ENCODE measurements around the gene RHBDD1. TPM values are rescaled to one million over a fixed set of nuclear protein-coding genes. Genes with fewer than 3 reads are reported as not detected.

Gene RHBDD1
- polyA plus RNA-seq, 2 of the 4 experiments (the other 2 are of a cell fraction) = 8.3 to 46.9 TPM

GRCh38 chr2:226862623-226863022 is 26.8 kb downstream of the RHBDD1 start:
- POLR2A ChIA-PET = no interaction called here
- TF ChIP-seq MAFK (IDR thresholded peaks at IDR 0.05; ENCODE audit: partially characterized antibody) (no peak), TP53 (CRISPR knock-in tag; IDR thresholded peaks at IDR 0.05) (no peak), RNF2 (IDR thresholded peaks at IDR 0.05; ENCODE audit: borderline replicate concordance, low read depth) (no peak), NR3C1 (IDR thresholded peaks at IDR 0.05) (no peak)
- no peak overlapping the region for H3K4me2 ChIP-seq
- no peak for DNase-seq (ENCODE audit: low read depth in 1 of 2, low spot score in 1 of 2)
- no peak overlapping the region for H3K27ac ChIP-seq
- no peak for ATAC-seq
- CTCF ChIA-PET = interaction anchor here (0.7 to 1.5 kb wide), 2 partner anchors 15 to 46 kb away, joined by 3 to 6 read pairs; no protein-coding TSS in a partner anchor
- H3K4me1 ChIP-seq = no peaks in the 10 kb centered on the region
- no peak for FAIRE-seq
- no peaks in the 10 kb centered on the region for H3K9me3 ChIP-seq
- 79% methylated on average over 2 of the region's 2 CpGs for WGBS (ENCODE audit: missing lambda C conversion rate)
- H3K4me3 ChIP-seq = no peak overlapping the region

GRCh38 chr2:226865273-226865672 is 29.4 kb downstream of the RHBDD1 start:
- ChIA-PET CTCF (no interaction called here), POLR2A (no interaction called here)
- H3K4me2 ChIP-seq = no peak overlapping the region
- FAIRE-seq (no peak), DNase-seq (ENCODE audit: low read depth in 1 of 2, low spot score in 1 of 2) (no peak), ATAC-seq (no peak)
- TF ChIP-seq SMC3 (IDR thresholded peaks at IDR 0.05) = no peak
- H3K9me3 ChIP-seq = no peaks in the 10 kb centered on the region
- no peak overlapping the region for H3K4me3 ChIP-seq
- no peak overlapping the region for H3K27ac ChIP-seq
- 80% methylated on average over 1 of the region's 1 CpG for WGBS (ENCODE audit: missing lambda C conversion rate)
- no peaks in the 10 kb centered on the region for H3K4me1 ChIP-seq

DNA sequence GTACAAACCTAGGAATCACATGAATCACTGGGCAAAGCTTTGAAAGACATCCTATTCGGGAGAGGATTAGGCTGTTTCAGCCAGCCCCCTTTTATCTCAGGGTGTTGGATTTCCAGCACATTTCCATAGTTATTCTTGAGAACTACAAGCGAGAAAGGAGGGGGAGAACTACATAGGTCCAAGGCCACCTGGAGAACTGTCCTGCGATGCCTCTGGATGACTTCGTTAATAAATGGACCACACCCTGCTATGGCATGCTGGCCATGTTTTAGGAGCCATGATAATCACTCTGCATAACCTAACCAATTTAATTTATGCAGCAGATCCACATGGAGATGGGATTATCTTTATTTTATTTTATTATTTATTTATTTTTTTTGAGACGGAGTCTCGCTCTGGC is 29.9 kb downstream of the RHBDD1 start:
- no peak for ATAC-seq
- no peak overlapping the region for H3K4me2 ChIP-seq
- H3K4me3 ChIP-seq = no peak overlapping the region
- 94% methylated on average over 6 of the region's 6 CpGs for WGBS (ENCODE audit: missing lambda C conversion rate)
- H3K27ac ChIP-seq = no peak overlapping the region
- no peak for DNase-seq (ENCODE audit: low read depth in 1 of 2, low spot score in 1 of 2)
- ChIA-PET POLR2A (no interaction called here), CTCF (no interaction called here)
- H3K9me3 ChIP-seq = no peaks in the 10 kb centered on the region
- FAIRE-seq = no peak
- TF ChIP-seq TFCP2L1 (CRISPR knock-in tag; IDR thresholded peaks at IDR 0.05) (no peak), KDM1A (IDR thresholded peaks at IDR 0.05; ENCODE audit: low read depth) (no peak), CHD2 (IDR thresholded peaks at IDR 0.05; ENCODE audit: low read length, partially characterized antibody) (no peak), HES2 (IDR thresholded peaks at IDR 0.05) (no peak), HOXA7 (CRISPR knock-in tag; IDR thresholded peaks at IDR 0.05) (no peak), CBX8 (IDR thresholded peaks at IDR 0.05) (no peak), SMC3 (IDR thresholded peaks at IDR 0.05) (no peak), MAFK (IDR thresholded peaks at IDR 0.05; ENCODE audit: partially characterized antibody) (no peak), HMGXB4 (CRISPR knock-in tag; IDR thresholded peaks at IDR 0.05; ENCODE audit: borderline replicate concordance) (no peak), FOSB (CRISPR knock-in tag; IDR thresholded peaks at IDR 0.05) (no peak), ZC3H11A (IDR thresholded peaks at IDR 0.05) (no peak), CEBPB (IDR thresholded peaks at IDR 0.05) (no peak), E2F6 (IDR thresholded peaks at IDR 0.05; ENCODE audit: borderline replicate concordance, low read depth) (no peak), NR3C1 (IDR thresholded peaks at IDR 0.05) (no peak), ZFP36 (IDR thresholded peaks at IDR 0.05; ENCODE audit: borderline replicate concordance, partially characterized antibody) (no peak), USF2 (IDR thresholded peaks at IDR 0.05) (no peak)
- H3K4me1 ChIP-seq = no peaks in the 10 kb centered on the region
